SIG-M5 treated with dmso at 0.1 percent for 504 hours (cell line): Measurements from ENCODE around the gene NMT1.

Source experiments
- DNase-seq: peaks from one replicate; lab custom pipeline; 2025; ENCODE audit not compliant: unreplicated experiment; lab: John Stamatoyannopoulos, UW

Gene NMT1

GRCh38 chr17:45077643-45078042 is 16.5 kb downstream of the NMT1 start:
- peak; percentile 92 for DNase-seq

- no peak for DNase-seq
These were observed 20.1 kb downstream of the NMT1 start for GRCh38 chr17:45081047-45081703.

GRCh38 chr17:45086391-45086790 is 25.3 kb downstream of the NMT1 start:
- DNase-seq, result no peak

- DNase-seq, result no peak
These were observed 25.9 kb downstream of the NMT1 start for GRCh38 chr17:45086865-45087503.

GRCh38 chr17:45087504-45087975 is 26.4 kb downstream of the NMT1 start:
- no peak for DNase-seq

GRCh38 chr17:45087978-45088377 is 26.9 kb downstream of the NMT1 start:
- no peak for DNase-seq

GRCh38 chr17:45088741-45089140 is 27.6 kb downstream of the NMT1 start:
- no peak for DNase-seq

- no peak for DNase-seq
These were observed 29.6 kb downstream of the NMT1 start for GRCh38 chr17:45090711-45091110.

GRCh38 chr17:45091778-45092425 is 30.8 kb downstream of the NMT1 start:
- DNase-seq, result no peak

GRCh38 chr17:45092911-45093430 is 31.9 kb downstream of the NMT1 start:
- no peak for DNase-seq

GRCh38 chr17:45093444-45094110 is 32.5 kb downstream of the NMT1 start:
- no peak for DNase-seq

- no peak for DNase-seq
These were observed 35.0 kb downstream of the NMT1 start for GRCh38 chr17:45096141-45096540.

- DNase-seq, result no peak
These were observed 35.8 kb downstream of the NMT1 start for GRCh38 chr17:45096926-45097325.

GRCh38 chr17:45098081-45098868 is 37.2 kb downstream of the NMT1 start:
- DNase-seq, result no peak

- DNase-seq, result peak; percentile 48
These were observed 37.9 kb downstream of the NMT1 start for GRCh38 chr17:45098869-45099616.

GRCh38 chr17:45101546-45101882 is 40.4 kb downstream of the NMT1 start:
- no peak for DNase-seq

- no peak for DNase-seq
These were observed 41.0 kb downstream of the NMT1 start for GRCh38 chr17:45101883-45102811.

- no peak for DNase-seq
These were observed 41.7 kb downstream of the NMT1 start for GRCh38 chr17:45102856-45103255.

- DNase-seq, result no peak
These were observed 42.2 kb downstream of the NMT1 start for GRCh38 chr17:45103269-45103795.
